HL-60 (cell line): Measurements from ENCODE around the gene MYBPC3.

ENCODE experiments used
- DNase-seq, 2 experiments: peaks; one replicate each; pipeline ENCODE4 v3.0.0-alpha.2; 2010 to 2020; ENCODE audit warnings: low read depth in 1 of 2, low spot score in 1 of 2
- H3K27ac ChIP-seq: fragments of 250-450 bp; sonication (Bioruptor Pico); replicated peaks from 2 replicates; pipeline ENCODE4 v1.5.1; 2020; ENCODE audit warnings: mild to moderate bottlenecking, moderate library complexity
- H3K27me3 ChIP-seq: fragments of 250-450 bp; sonication (Bioruptor Pico); 2 replicates; pipeline ENCODE4 v1.5.1; 2021; ENCODE audit warnings: mild to moderate bottlenecking, moderate library complexity; ENCODE audit not compliant: insufficient read depth, poor library complexity, severe bottlenecking
- H3K4me3 ChIP-seq: replicated peaks from 2 replicates; pipeline ENCODE4 v1.5.1; 2011; ENCODE audit warnings: mild to moderate bottlenecking, control low read depth, low read length; ENCODE audit not compliant: insufficient read depth
- GABPA ChIP-seq: IDR thresholded peaks from 2 replicates; pipeline ENCODE4 v1.6.1; 2012; ENCODE audit warnings: low read depth
- POLR2AphosphoS5 ChIP-seq: IDR thresholded peaks from 2 replicates; pipeline ENCODE4 v1.6.1; 2012; ENCODE audit warnings: low read depth
- SPI1 ChIP-seq: IDR thresholded peaks from 2 replicates; pipeline ENCODE4 v1.6.1; 2012; ENCODE audit warnings: low read depth, mild to moderate bottlenecking, borderline replicate concordance
- TF ChIP-seq, protein P1 (sequence below): IDR thresholded peaks from 2 replicates; pipeline ENCODE4 v1.6.1; 2012; ENCODE audit warnings: low read depth; ENCODE audit not compliant: insufficient replicate concordance
- TF ChIP-seq, protein P2 (sequence below): IDR thresholded peaks from one replicate; pipeline ENCODE4 v1.5.1; 2011; ENCODE audit warnings: low read length, control low read depth, inconsistent platforms; ENCODE audit not compliant: insufficient read depth

MYBPC3 gene

DNA sequence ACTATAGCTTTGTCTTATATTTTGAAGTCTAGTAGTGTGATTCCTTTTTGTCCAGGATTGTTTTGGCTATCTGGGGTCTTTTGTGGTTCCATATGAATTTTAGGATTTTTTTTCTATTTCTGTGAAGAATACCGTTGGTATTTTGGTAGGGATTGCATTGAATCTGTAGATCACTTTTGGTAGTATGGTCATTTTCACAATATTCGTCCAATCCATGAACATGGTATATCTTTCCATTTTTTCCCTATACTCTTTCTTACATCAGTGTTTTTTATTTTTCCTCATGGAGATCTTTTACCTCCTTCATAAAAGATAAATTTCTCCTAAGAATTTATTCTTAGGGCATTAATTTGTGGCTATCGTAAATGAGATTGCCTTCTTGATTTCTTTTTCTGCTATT, 53.4 kb downstream of the MYBPC3 start:
- TF ChIP-seq GABPA (no peak), SPI1 (no peak), POLR2AphosphoS5 (no peak)
- TF ChIP-seq, protein P1, sequence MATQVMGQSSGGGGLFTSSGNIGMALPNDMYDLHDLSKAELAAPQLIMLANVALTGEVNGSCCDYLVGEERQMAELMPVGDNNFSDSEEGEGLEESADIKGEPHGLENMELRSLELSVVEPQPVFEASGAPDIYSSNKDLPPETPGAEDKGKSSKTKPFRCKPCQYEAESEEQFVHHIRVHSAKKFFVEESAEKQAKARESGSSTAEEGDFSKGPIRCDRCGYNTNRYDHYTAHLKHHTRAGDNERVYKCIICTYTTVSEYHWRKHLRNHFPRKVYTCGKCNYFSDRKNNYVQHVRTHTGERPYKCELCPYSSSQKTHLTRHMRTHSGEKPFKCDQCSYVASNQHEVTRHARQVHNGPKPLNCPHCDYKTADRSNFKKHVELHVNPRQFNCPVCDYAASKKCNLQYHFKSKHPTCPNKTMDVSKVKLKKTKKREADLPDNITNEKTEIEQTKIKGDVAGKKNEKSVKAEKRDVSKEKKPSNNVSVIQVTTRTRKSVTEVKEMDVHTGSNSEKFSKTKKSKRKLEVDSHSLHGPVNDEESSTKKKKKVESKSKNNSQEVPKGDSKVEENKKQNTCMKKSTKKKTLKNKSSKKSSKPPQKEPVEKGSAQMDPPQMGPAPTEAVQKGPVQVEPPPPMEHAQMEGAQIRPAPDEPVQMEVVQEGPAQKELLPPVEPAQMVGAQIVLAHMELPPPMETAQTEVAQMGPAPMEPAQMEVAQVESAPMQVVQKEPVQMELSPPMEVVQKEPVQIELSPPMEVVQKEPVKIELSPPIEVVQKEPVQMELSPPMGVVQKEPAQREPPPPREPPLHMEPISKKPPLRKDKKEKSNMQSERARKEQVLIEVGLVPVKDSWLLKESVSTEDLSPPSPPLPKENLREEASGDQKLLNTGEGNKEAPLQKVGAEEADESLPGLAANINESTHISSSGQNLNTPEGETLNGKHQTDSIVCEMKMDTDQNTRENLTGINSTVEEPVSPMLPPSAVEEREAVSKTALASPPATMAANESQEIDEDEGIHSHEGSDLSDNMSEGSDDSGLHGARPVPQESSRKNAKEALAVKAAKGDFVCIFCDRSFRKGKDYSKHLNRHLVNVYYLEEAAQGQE, result no peak
- TF ChIP-seq, protein P2, sequence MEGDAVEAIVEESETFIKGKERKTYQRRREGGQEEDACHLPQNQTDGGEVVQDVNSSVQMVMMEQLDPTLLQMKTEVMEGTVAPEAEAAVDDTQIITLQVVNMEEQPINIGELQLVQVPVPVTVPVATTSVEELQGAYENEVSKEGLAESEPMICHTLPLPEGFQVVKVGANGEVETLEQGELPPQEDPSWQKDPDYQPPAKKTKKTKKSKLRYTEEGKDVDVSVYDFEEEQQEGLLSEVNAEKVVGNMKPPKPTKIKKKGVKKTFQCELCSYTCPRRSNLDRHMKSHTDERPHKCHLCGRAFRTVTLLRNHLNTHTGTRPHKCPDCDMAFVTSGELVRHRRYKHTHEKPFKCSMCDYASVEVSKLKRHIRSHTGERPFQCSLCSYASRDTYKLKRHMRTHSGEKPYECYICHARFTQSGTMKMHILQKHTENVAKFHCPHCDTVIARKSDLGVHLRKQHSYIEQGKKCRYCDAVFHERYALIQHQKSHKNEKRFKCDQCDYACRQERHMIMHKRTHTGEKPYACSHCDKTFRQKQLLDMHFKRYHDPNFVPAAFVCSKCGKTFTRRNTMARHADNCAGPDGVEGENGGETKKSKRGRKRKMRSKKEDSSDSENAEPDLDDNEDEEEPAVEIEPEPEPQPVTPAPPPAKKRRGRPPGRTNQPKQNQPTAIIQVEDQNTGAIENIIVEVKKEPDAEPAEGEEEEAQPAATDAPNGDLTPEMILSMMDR, result no peak
- no peak for DNase-seq
- Histone ChIP-seq H3K27me3 (no peaks in the 10 kb centered on the region), H3K4me3 (no peak overlapping the region), H3K27ac (no peak overlapping the region)

DNA sequence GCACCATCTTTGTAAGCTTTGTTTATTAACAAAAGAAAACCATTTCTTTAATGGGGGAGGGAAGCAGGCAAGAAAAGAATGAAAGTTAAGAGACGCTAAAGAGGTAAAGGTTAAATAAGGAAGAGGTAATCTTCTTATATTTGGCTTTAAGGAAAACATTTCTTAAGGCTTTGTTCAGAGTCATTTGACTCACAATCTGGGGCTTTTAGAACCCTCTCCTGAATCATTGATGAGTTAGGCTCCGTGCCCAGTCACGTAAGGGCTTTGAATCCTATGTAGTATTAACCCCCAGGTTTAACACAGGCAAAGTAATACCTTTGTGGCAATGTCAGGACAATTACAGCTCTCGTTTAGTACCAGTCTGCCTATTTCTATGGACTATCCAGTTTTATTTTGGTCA, 56.5 kb downstream of the MYBPC3 start:
- DNase-seq, result no peak
- TF ChIP-seq GABPA (no peak), SPI1 (no peak), POLR2AphosphoS5 (no peak)
- TF ChIP-seq, protein P2, result no peak
- TF ChIP-seq, protein P1, result no peak
- Histone ChIP-seq H3K27ac (no peak overlapping the region), H3K4me3 (no peak overlapping the region), H3K27me3 (no peaks in the 10 kb centered on the region)

DNA sequence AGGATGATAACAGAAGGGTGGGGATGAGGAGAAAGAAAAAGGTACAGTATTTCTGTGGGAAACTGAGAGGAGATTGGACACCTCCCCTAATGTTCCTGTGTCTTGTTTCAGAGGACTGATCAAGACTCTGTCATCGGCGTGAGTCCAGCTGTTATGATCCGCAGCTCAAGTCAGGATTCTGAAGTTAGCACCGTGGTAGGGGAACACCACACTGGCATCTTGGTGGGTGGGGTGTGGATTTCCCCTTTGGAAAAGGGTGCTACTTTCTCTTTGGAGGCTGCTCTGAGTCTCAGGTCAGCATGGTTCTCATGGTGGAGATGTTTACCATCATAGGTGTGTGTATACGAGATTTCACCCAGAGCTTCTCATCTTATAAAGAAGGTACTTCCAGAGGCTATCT, 57.1 kb downstream of the MYBPC3 start:
- DNase-seq, result no peak
- Histone ChIP-seq H3K27me3 (no peaks in the 10 kb centered on the region), H3K27ac (no peak overlapping the region), H3K4me3 (no peak overlapping the region)
- TF ChIP-seq, protein P1, result no peak
- TF ChIP-seq GABPA (no peak), POLR2AphosphoS5 (no peak), SPI1 (no peak)

DNA sequence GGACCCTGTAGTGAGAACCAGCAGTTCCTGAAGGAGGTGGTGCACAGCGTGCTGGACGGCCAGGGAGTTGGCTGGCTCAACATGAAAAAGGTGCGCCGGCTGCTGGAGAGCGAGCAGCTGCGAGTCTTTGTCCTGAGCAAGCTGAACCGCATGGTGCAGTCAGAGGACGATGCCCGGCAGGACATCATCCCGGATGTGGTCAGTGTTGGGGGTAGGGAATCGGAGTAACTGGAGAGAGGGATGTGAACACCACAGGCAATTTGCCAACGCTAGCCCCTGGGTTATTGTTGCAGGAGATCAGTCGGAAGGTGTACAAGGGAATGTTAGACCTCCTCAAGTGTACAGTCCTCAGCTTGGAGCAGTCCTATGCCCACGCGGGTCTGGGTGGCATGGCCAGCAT, 62.6 kb downstream of the MYBPC3 start:
- Histone ChIP-seq H3K27ac (no peak overlapping the region), H3K4me3 (no peak overlapping the region), H3K27me3 (no peaks in the 10 kb centered on the region)
- no peak for TF ChIP-seq SPI1
- TF ChIP-seq, protein P2, result no peak
- TF ChIP-seq, protein P1, result no peak
- TF ChIP-seq POLR2AphosphoS5, result no peak
- no peak for TF ChIP-seq GABPA
- DNase-seq, result no peak
